ENCODE data around the gene NF1. TPM values are rescaled to one million over a fixed set of nuclear protein-coding genes. Genes with fewer than 3 reads are reported as not detected.

Gene NF1
- total RNA-seq, 1 experiment from 2014 or later: 35.4 TPM

GRCh38 chr17:31404028-31404949 lies 309.5 kb downstream of the NF1 start:
- TF ChIP-seq, protein P1, sequence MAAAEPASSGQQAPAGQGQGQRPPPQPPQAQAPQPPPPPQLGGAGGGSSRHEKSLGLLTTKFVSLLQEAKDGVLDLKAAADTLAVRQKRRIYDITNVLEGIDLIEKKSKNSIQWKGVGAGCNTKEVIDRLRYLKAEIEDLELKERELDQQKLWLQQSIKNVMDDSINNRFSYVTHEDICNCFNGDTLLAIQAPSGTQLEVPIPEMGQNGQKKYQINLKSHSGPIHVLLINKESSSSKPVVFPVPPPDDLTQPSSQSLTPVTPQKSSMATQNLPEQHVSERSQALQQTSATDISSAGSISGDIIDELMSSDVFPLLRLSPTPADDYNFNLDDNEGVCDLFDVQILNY (CRISPR knock-in tag; IDR thresholded peaks at IDR 0.05): no peak
- TF ChIP-seq HMGA2 (CRISPR knock-in tag; IDR thresholded peaks at IDR 0.05) (no peak), SMAD4 (CRISPR knock-in tag; IDR thresholded peaks at IDR 0.05) (no peak), EMX1 (CRISPR knock-in tag; IDR thresholded peaks at IDR 0.05) (no peak), IRF1 (CRISPR knock-in tag; IDR thresholded peaks at IDR 0.05) (no peak), ELF4 (CRISPR knock-in tag; IDR thresholded peaks at IDR 0.05; ENCODE audit: low read depth) (no peak), GRHL2 (CRISPR knock-in tag; IDR thresholded peaks at IDR 0.05; ENCODE audit: insufficient replicate concordance, severe bottlenecking) (no peak)
- TF ChIP-seq, protein P2, sequence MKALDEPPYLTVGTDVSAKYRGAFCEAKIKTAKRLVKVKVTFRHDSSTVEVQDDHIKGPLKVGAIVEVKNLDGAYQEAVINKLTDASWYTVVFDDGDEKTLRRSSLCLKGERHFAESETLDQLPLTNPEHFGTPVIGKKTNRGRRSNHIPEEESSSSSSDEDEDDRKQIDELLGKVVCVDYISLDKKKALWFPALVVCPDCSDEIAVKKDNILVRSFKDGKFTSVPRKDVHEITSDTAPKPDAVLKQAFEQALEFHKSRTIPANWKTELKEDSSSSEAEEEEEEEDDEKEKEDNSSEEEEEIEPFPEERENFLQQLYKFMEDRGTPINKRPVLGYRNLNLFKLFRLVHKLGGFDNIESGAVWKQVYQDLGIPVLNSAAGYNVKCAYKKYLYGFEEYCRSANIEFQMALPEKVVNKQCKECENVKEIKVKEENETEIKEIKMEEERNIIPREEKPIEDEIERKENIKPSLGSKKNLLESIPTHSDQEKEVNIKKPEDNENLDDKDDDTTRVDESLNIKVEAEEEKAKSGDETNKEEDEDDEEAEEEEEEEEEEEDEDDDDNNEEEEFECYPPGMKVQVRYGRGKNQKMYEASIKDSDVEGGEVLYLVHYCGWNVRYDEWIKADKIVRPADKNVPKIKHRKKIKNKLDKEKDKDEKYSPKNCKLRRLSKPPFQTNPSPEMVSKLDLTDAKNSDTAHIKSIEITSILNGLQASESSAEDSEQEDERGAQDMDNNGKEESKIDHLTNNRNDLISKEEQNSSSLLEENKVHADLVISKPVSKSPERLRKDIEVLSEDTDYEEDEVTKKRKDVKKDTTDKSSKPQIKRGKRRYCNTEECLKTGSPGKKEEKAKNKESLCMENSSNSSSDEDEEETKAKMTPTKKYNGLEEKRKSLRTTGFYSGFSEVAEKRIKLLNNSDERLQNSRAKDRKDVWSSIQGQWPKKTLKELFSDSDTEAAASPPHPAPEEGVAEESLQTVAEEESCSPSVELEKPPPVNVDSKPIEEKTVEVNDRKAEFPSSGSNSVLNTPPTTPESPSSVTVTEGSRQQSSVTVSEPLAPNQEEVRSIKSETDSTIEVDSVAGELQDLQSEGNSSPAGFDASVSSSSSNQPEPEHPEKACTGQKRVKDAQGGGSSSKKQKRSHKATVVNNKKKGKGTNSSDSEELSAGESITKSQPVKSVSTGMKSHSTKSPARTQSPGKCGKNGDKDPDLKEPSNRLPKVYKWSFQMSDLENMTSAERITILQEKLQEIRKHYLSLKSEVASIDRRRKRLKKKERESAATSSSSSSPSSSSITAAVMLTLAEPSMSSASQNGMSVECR (CRISPR knock-in tag; IDR thresholded peaks at IDR 0.05; ENCODE audit: borderline replicate concordance): no peak
- TF ChIP-seq, protein P3, sequence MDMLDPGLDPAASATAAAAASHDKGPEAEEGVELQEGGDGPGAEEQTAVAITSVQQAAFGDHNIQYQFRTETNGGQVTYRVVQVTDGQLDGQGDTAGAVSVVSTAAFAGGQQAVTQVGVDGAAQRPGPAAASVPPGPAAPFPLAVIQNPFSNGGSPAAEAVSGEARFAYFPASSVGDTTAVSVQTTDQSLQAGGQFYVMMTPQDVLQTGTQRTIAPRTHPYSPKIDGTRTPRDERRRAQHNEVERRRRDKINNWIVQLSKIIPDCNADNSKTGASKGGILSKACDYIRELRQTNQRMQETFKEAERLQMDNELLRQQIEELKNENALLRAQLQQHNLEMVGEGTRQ (CRISPR knock-in tag; IDR thresholded peaks at IDR 0.05): no peak
- TF ChIP-seq, protein P4, sequence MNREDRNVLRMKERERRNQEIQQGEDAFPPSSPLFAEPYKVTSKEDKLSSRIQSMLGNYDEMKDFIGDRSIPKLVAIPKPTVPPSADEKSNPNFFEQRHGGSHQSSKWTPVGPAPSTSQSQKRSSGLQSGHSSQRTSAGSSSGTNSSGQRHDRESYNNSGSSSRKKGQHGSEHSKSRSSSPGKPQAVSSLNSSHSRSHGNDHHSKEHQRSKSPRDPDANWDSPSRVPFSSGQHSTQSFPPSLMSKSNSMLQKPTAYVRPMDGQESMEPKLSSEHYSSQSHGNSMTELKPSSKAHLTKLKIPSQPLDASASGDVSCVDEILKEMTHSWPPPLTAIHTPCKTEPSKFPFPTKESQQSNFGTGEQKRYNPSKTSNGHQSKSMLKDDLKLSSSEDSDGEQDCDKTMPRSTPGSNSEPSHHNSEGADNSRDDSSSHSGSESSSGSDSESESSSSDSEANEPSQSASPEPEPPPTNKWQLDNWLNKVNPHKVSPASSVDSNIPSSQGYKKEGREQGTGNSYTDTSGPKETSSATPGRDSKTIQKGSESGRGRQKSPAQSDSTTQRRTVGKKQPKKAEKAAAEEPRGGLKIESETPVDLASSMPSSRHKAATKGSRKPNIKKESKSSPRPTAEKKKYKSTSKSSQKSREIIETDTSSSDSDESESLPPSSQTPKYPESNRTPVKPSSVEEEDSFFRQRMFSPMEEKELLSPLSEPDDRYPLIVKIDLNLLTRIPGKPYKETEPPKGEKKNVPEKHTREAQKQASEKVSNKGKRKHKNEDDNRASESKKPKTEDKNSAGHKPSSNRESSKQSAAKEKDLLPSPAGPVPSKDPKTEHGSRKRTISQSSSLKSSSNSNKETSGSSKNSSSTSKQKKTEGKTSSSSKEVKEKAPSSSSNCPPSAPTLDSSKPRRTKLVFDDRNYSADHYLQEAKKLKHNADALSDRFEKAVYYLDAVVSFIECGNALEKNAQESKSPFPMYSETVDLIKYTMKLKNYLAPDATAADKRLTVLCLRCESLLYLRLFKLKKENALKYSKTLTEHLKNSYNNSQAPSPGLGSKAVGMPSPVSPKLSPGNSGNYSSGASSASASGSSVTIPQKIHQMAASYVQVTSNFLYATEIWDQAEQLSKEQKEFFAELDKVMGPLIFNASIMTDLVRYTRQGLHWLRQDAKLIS (CRISPR knock-in tag; IDR thresholded peaks at IDR 0.05; ENCODE audit: borderline replicate concordance): no peak
- TF ChIP-seq, protein P5, sequence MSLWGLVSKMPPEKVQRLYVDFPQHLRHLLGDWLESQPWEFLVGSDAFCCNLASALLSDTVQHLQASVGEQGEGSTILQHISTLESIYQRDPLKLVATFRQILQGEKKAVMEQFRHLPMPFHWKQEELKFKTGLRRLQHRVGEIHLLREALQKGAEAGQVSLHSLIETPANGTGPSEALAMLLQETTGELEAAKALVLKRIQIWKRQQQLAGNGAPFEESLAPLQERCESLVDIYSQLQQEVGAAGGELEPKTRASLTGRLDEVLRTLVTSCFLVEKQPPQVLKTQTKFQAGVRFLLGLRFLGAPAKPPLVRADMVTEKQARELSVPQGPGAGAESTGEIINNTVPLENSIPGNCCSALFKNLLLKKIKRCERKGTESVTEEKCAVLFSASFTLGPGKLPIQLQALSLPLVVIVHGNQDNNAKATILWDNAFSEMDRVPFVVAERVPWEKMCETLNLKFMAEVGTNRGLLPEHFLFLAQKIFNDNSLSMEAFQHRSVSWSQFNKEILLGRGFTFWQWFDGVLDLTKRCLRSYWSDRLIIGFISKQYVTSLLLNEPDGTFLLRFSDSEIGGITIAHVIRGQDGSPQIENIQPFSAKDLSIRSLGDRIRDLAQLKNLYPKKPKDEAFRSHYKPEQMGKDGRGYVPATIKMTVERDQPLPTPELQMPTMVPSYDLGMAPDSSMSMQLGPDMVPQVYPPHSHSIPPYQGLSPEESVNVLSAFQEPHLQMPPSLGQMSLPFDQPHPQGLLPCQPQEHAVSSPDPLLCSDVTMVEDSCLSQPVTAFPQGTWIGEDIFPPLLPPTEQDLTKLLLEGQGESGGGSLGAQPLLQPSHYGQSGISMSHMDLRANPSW (CRISPR knock-in tag; conservative IDR thresholded peaks at IDR 0.05; ENCODE audit: low read depth): no peak
- ATAC-seq (no peak), DNase-seq (ENCODE audit: low spot score) (peak; percentile 13)
- H3K4me3 Mint-ChIP-seq: no peak overlapping the region
- H3K27me3 Mint-ChIP-seq (ENCODE audit: low read depth): no peaks in the 10 kb centered on the region
- ChIA-PET CTCF (interaction anchor here (2.5 to 3.8 kb wide), 2 partner anchors 15 to 33 kb away, joined by 7 to 21 read pairs; no protein-coding TSS in a partner anchor), POLR2A (no interaction called here)
- H3K27ac Mint-ChIP-seq: peak overlapping the region; percentile 58; the same call in 1 of the 2 replicates
- no peaks in the 10 kb centered on the region for H3K36me3 Mint-ChIP-seq
- H3K4me1 Mint-ChIP-seq: peaks cover 16% of the 10 kb centered on the region
- no peaks in the 10 kb centered on the region for H3K9me3 Mint-ChIP-seq
